Ammon's horn (tissue), 1 donor: ENCODE results near the gene LRRC27.

ENCODE experiments used
- DNase-seq: peaks from one replicate; pipeline ENCODE4 v3.0.0-alpha.2; 2016; ENCODE audit warnings: low spot score

Gene LRRC27

DNA sequence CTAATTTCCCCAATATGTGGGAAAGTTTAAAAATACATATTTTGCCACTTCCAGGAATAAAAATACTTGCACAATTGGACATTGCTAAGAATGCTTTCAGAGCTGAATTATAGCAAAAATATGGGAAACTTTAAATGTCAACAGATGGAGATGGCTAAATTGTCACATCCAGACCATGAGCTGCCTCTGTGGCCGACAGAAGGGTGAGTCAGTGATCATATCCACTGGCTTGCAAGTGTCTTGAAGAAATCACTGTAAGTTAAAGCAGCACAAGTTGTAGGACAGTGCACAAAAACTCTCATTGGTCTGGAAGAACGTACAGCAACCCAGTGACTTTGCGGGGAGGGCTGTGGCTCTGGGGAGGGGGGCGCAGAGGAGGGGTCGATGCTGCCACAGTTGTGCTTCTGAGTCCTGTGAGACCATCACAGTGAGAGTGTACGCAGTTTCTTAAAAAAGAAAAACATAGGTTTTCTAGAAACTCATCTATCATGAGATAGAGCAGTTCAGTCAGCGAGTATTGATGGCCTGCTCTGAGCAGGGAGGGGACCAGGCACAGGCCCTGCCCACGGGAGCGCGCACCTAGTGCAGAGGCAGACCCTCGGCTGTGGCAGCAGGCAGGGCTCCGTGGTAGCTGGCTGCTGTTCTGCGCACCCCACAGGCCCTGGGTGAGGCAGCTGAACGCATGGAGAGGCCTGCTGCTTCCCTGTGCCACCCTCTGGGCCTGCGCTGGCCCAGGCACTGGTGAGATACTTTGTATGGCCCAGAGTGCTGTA lies 25.5 kb downstream of the LRRC27 start:
- no peak for DNase-seq

DNA sequence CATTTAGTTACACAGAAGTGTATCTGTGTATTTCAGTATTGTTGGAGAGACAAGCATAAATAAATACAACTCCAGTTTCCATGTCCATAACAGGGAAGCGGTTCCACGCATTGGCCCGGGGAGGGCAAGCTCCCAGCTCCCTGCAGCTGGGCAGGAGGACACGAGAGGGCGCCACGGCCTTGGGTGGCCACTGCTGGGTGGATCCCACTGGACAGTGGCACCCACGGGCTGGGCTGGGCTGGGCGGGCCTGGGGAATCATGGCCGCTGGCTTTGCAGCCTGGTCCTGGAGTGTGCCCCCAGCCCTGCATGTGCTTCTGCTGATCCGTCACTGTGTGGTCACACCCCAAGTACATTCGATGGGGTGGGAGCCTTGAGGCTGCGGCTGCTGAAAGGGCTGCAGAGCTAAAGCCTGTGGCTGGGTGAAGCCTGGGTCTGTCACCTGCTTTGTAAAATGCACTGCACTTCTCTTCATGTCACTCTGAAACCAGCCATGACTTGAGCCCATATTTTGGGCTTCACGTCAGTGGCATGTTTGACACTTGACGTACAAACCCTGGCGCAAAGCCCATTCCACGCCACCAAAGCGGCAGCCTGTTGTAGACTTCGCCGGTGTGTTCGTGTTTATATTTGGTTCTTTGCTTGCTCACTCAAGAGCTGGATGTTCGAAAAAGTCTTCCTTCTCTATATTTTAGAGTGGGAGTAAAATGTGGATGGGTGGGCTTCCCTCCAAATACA lies 27.5 kb downstream of the LRRC27 start:
- DNase-seq = no peak

DNA sequence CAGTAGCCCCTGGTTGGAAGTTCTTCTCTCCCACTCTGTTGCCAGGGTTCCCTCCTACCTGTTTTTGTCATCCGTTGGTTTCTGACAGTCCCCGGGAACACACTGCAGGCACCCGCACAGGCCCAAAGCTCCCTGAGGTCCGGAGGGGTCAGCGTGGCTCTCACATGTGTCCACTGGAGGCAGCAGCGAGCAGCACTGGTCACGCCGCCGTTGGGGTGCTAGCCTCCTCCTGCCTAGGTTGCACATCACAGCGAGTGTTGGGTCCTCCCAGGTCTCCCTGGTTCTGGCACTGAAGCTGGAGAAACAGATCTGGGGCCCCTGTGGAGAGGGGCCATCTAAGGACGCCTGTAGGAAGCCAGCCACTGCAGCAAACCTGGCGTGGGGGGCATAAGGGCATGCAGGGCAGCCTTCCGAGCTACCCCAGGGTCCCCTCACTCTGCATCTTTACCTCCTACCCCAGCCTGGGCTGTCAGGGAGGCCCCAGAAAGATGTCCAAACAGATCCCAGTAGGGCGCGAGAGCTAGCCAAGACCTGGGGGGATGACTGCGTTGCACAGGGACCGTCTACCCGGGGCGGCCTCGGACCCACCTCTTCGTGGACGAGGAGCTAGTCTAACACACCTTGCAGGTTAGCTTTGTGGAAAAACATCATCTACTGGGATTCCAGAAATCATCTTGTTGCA lies 28.9 kb downstream of the LRRC27 start:
- no peak for DNase-seq

DNA sequence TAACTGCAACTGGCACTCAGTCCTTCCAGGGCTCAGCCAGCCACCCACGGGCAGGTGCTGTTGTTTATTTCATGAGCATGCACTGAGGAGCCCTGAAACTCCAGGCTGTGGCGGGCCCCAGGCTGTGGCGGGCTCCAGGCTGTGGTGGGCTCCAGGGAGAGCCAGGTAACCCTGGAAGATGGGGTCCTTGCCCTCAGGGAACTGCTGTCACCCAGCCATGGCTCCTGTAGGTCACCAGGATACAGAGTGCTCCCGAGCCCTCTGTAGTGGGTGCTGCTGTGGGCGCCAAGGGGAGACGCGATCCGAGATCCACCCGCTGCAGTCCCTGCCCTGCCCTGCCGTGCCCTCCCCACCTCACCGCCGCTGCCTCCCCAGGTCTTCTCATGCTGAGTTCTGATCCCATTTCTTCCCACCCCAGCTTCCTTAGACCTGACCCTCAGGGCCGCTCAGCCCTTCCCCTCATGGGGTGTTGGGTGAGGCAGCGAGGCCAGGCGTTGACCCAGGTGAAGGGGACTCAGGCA lies 29.6 kb downstream of the LRRC27 start:
- DNase-seq = no peak

DNA sequence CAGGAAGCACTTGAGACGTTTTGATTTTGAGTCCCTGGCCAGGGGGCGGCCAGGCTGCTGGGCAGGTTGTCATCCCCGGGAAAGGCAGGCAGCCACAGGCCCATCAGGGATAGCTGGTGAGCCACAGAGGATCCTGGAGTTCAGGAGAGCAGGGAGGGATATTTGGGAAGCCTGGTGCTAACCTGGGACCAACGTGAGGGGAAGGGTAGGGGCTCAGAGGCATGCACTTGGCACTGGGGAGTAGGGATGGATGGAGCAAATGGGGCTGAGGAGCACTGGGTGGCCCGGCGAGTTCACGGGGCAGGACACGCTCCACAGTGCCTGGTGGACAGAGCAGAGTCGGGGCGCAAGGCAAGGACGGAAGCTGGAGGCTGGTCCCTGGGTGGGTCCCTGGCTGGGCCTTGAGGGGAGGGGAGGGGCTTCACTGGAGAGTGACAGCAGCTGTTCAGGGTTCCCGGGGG lies 30.2 kb downstream of the LRRC27 start:
- no peak for DNase-seq

DNA sequence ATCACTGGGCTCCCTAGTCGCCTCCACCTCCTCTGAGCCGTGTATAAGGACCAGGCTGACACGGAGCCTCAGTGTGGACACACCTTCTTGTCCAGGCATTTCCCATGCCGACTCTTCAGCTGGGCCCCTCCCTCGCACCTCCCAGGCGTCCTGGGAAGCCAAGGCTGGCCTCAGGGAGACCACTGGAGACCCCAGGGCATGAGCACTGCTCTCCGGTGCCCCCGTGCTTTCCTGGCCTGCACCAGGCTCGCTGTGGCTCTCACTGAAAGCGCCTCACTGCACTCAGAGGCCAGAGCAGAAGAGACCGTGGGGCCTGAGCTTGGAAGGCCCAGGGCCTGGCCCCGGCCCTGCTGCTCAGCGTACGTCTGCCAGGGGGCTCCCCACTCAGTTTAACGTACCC lies 31.4 kb downstream of the LRRC27 start:
- no peak for DNase-seq

DNA sequence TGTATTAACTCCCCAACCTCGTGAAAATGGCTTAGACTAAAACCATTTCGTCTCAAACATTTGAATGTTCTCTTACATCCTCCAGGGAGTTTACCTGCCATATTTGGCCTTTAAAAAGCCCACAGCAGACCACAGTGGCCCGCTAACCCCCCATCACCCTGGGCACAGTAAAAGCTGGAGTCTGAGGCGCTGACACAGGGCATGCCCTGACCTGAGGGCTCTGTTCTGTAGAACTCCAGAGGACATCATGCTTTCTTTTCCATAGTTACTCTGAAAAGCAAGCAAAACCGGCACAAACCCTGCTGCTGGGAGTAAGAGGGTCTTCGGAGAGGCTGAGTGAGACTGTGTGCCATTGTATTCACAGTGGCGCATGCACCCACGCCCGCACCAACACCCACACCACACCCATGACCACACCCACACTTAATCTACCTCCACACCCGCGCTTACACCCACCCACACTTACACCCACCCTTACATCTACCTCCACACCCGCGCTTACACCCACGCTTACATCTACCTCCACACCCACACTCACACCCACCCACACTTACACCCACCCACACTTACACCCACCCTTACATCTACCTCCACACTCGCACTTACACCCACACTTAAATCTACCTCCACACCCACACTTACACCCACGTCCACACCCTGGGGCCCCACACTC lies 32.1 kb downstream of the LRRC27 start:
- peak; percentile 45 for DNase-seq

DNA sequence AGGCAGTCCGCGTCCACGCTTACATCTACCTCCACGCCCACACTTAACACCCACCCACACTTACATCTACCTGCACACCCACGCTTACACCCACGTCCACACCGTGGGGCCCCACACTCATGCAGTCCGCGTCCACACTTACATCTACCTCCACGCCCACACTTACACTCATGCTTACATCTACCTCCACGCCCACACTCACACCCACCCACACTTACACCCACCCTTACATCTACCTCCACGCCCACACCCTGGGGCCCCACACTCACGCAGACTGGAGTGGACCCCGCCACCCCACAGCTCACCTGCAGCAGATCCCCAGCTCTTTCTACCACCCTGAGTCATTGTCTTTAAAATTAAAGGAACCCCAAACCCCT lies 32.6 kb downstream of the LRRC27 start:
- DNase-seq = no peak

DNA sequence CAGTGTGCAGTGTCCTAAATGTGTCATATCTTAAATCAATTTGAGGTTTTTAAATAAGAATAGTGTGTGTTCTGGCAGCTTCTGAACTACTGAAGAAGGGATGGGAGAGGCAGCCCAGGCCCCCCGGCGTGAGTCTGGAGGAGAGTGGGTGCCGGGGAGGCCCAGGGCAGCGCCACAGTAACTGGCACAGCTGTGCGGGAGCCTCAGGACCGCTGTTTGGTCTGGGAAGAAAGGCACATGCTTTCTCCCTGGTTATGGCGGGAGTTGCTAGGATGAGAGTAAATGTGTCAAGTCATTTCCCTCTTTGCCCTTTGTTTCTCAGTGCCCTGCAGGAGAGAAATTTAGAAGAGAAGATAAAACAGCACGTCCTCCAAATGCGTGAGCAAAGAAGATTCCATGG lies 33.1 kb downstream of the LRRC27 start:
- no peak for DNase-seq

DNA sequence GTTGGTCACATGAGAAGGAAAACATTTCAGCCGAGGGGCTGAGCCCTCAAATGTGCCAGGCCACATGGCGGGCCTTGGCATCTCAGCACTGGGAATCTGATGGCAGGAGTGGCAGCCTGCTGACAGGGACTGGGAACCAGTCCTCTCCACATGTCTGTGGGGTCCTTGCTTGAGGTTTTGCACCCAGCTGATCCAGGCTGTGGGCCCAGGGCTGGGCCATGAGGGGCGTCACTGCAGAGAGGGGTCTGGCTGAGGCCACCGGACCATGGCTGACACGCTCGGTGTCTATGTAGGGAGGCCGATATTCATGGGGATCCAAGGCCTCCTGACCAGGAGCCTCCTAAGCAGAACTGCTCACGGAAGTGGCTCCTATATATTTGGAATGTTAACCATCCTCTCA lies 34.0 kb downstream of the LRRC27 start:
- no peak for DNase-seq

DNA sequence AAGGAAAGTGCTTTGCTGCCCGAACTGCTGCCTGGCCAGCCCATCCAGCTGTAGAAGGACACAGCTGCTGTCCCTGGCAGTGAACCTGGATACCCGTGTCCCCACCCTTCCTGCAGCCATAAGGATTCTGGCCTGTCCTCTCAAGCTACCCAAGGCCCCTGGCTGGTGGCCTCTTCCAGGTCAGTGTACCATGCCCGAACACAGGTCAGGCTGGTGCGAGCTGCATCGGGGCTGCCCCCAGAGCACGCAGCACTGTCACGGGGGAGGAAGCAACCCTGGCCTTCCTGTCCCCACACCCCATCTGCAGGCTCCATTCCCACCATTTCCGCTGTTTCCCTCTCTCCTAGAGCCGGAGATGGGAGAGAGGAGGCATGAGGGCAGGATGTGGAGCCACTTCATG lies 34.5 kb downstream of the LRRC27 start:
- no peak for DNase-seq

DNA sequence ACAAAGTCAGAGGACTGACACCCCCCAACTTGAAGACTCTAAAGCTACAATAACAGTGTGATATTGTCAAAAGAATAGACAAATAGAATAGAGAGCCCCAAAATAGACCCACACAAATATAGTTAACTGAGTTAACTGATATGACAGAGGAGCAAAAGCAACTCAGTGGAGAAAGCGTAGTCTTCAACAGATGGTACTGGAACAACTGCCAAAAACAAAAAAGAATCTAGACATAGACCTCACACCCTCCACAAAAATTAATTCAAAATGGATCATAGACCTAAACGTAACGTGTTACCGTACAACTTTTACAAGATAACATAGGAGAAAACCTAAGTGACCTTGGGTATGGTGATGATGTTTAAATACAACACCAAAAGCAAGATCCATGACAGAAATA lies 36.4 kb downstream of the LRRC27 start:
- DNase-seq = no peak

DNA sequence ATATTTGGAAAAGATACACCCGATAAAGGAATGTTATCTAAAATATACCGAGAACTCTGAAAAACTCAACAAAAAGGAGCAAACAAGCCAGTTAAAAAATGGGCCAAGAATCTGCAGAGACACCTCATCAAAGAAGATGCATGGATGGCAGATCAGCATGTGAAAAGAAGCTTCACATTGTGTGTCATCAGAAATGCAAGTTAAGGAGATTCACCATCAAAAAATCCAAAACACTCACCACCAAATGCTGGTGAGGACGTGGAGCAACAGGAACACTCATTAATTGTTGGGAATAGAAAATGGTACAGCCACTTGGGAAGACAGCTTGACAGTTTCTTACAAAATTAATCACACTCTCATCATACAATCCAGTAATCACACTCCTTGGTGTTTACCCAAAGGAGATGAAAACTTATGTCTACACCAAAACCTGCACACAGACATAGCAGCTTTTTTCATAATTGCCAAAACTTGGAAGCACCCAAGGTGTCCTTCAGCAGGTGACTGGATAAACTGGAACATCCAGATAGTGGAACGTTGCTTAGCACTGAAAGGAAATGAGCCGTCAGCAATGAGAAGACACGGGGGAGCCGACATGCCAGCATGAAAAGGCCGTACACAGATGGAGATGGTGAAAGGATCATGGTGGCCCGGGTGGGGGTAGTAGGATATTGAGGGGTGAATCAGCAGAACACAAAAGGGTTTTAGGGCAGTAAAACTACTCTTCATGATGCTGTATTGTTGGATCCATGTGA lies 37.1 kb downstream of the LRRC27 start:
- no peak for DNase-seq

DNA sequence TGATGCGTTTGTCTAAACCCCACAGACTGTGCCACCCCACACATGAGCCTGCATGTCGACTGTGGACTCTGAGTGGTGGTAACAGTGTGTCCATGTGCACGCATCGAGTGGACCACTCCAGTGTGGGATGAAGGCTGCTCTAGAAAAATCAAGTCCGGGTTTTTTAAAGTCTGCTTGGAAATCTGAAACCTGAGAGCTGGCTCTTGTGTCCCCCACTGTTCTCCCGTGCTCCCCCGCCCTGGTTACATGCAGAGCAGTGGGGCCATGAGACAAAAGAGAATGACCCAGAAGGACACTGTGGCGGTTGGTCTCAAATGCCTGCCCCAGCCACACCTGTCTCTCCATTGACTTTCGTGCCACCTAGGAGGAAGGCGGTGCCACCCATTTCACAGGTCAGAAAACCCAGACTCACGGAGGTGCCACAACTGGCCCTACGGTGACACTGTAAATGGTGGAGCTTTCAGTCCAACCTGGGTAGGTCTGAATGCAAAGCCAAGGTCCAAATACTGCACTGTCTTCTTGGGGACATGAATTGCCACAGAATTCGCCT lies 37.7 kb downstream of the LRRC27 start:
- DNase-seq = no peak

DNA sequence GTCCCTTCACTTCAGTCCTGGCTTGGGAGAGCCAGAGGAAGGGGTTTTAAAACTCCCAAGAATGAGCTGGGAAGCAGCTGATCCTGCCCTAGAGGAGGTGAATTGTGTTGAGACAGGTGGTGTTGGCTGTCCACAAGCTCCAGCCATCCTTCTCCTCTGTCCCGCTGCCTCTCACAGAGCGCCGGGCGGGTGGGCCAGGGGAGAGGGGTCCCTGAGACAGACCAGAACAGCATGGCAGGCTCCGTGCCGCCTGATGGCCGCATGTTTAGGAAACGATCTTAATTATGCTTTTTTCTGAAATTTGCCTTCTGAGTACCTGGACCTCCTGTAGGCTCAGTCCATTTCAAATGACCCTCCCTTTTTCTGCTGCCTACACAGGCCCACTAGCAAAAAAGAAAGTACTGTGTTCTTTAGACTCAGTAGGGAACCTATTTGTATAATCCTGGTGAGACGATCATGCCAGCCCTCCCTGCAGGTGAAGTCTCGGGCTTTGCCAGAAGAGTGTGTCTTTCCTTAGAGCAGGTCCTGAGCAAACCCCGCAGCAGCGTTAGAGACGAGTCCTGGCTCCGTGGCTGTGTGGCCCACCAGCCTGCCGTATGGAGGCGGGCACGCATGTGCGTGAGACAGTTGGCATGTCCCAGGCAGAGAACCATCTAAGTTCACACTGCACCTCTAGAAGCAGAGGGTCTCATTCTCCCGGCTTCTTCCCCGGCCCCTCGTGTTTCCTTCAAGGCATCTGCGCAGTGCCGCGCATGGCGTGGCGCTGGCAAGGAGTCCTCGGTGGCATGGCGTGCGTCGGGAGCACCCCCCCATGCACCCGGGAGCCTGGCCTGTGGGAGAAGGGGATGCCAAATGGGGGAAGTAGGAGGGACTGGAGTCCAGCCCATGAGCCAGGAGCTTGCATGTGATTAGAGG lies 38.7 kb downstream of the LRRC27 start:
- no peak for DNase-seq

DNA sequence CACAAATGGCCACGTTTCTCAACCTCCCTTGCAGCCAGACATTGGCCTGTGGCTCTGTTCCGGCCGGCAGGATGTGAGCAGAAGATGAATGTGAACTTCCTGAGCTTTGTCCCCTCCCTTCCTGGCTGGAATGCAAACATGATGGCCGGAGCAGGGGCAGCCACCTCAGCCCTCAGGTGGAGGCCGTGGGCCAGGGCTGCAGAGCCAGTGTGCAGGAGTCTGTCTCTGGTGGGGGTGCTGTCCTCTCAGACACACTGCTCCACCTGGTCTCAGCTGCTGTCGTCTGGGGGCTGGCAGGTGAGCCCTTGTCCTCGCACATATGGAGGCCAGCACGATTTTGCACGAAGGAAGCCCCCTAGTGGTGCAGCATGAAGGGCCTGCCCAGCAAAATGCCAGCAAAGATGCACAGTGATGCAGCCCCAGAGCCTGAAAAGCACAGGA lies 39.7 kb downstream of the LRRC27 start:
- no peak for DNase-seq

DNA sequence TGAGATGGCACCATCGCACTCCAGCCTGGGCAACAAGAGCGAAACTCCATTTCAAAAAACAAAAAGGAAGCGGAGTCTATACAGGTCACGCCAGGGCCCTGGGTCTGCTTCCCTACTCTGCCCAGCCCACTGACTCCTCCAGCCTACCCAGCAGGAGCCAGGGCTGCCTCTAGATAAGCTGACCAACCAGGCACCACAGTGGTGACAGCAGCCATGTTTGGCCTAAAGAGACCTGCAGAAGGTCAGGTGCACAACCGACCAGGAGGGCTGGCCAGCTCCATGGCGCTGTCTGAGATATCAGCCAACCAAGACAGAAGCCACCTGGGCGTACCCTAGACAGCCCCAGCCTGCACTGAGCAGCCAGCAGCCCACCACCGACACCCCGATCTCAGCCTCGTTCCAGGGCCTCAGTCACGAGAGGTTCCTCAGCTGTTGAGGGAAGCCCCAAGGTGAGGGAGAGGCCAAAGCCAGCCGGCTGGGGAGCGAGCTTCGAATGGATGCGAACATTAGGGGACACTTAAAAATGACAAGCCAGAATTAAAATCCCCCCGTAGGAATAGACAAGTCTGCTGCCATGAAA lies 40.6 kb downstream of the LRRC27 start:
- DNase-seq = no peak

DNA sequence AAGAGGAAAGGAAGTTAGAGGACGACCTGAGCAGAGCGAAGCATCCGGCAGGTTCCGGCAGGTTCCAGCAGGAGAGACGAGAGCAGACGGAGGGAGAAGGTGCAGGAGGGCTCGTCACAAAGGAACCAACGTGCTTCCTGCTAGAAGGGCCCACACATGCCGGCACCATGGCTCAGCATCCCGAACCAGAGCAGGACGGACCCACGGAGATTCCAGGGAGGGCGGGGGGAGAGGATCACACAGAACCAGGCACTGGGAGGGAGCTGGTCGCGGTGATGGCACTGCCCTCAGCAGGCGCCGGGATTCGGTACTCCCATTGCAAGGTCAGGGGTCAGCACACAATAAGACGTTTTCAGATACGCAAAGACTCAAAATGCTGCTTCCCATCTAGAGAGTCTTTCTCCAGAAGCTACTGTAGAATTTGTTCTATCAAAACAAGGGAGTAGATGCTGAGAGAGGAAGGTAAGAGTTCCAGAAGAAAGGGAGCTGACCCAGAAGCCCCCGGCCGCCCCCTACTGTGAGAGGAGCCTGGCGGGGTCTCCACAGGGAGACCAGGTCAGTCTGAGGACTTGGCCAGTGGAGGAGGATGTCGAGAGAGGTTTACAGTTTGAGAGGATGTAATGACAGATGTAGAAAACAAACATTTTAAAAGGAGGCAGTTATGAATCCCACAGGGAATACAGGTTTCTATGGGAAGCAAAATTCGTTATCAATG lies 41.4 kb downstream of the LRRC27 start:
- DNase-seq = no peak

DNA sequence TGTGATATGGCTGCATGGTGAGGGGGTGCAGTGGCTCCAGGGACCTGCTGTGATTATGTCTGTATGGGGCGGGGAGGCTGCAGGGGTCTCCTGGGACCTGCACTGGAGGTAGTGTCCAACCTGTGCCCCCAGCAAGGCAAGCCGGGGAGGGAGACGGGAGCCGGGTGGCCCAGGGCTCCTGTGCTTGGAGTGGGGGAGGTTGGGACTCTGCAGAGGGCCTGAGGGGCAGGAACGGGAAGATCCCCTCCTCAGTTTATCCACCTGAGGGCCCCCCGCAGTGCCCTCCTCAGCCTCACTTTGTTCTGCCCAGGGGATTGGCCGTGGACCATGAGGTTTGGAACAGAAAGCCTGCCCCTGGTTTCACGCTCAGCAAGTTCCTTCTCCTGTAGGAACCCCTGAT lies 42.2 kb downstream of the LRRC27 start:
- DNase-seq = no peak
